Panc1 (cell line): ENCODE measurements around the gene ZSWIM8. TPM values are rescaled to one million over a fixed set of nuclear protein-coding genes. Genes with fewer than 3 reads are reported as not detected.

Source experiments
- ATAC-seq: fragments of 200-7000 bp; cut with Tn5 transposase; 2 replicates; pipeline ENCODE4 v1.9.1; 2020; ENCODE audit warnings: mild to moderate bottlenecking, moderate library complexity
- BruUV-seq: library from RNA; stranded (reverse); fragments of 400-500 nt; replicated peaks from 2 replicates; lab custom pipeline; 2021; lab: Mats Ljungman, UMichigan
- CTCF ChIA-PET: fragments of 300-600 bp; sonication (Branson Sonifier 250); formaldehyde crosslinking; loops from one replicate; lab custom pipeline; 2022; ENCODE audit warnings: antibody characterized with exemption; lab: Charles Lee
- POLR2A ChIA-PET: fragments of 300-600 bp; sonication (Branson Sonifier 250); formaldehyde crosslinking; loops from one replicate; lab custom pipeline; 2022; ENCODE audit warnings: antibody characterized with exemption; lab: Charles Lee
- DNase-seq: peaks from one replicate; pipeline ENCODE4 v3.0.0-alpha.2; 2010; ENCODE audit warnings: low read depth, low spot score
- H3K27ac ChIP-seq: 2 replicates; pipeline ENCODE4 v1.5.1; 2011; ENCODE audit warnings: mild to moderate bottlenecking, low read length, inconsistent platforms
- H3K27me3 ChIP-seq: fragments of 200-500 bp; sonication (Bioruptor generic); 2 replicates; pipeline ENCODE4 v1.6.0; 2014; ENCODE audit warnings: low read length, inconsistent platforms; ENCODE audit not compliant: control insufficient read depth, insufficient read depth
- H3K36me3 ChIP-seq: fragments of 200-500 bp; sonication (Bioruptor generic); 2 replicates; pipeline ENCODE4 v1.5.1; 2014; ENCODE audit warnings: inconsistent platforms, mild to moderate bottlenecking, low read length, moderate library complexity; ENCODE audit not compliant: control insufficient read depth, insufficient read depth
- H3K4me1 ChIP-seq: 2 replicates; pipeline ENCODE4 v1.5.1; 2011; ENCODE audit warnings: inconsistent platforms, mild to moderate bottlenecking, low read length, moderate library complexity; ENCODE audit not compliant: control insufficient read depth, insufficient read depth
- H3K4me3 ChIP-seq, 2 experiments: 2 replicates each; pipeline ENCODE4 v1.5.1; 2011 to 2012; ENCODE audit warnings: low read depth in 2 of 2, low read length in 2 of 2, mild to moderate bottlenecking in 2 of 2, inconsistent platforms in 1 of 2, moderate library complexity in 1 of 2
- H3K9me3 ChIP-seq: fragments of 200-500 bp; sonication (Bioruptor generic); 2 replicates; pipeline ENCODE4 v1.5.1; 2014; ENCODE audit warnings: low read depth, mild to moderate bottlenecking, inconsistent platforms, low read length, moderate library complexity; ENCODE audit not compliant: control insufficient read depth, insufficient read depth
- CTCF ChIP-seq: fragments of 450-650 bp; IDR thresholded peaks from 2 replicates; pipeline ENCODE4 v1.5.1; 2017; ENCODE audit warnings: mild to moderate bottlenecking
- POLR2AphosphoS5 ChIP-seq: IDR thresholded peaks from 2 replicates; pipeline ENCODE4 v1.6.1; 2012; ENCODE audit warnings: mild to moderate bottlenecking, low read depth, low read length, moderate library complexity
- REST ChIP-seq, 2 experiments: IDR thresholded peaks; 2 replicates each; pipeline ENCODE4 v1.6.1; 2011 to 2012; ENCODE audit warnings: low read depth in 2 of 2, control low read depth in 1 of 2, low read length in 1 of 2, mild to moderate bottlenecking in 1 of 2, moderate library complexity in 1 of 2; ENCODE audit not compliant: insufficient read depth in 1 of 2
- SIN3A ChIP-seq: IDR thresholded peaks from 2 replicates; pipeline ENCODE4 v1.6.1; 2012; ENCODE audit warnings: low read depth, mild to moderate bottlenecking, low read length, moderate library complexity, borderline replicate concordance; ENCODE audit not compliant: insufficient read depth
- TCF7L2 ChIP-seq: IDR thresholded peaks from 2 replicates; pipeline ENCODE4 v1.6.1; 2011; ENCODE audit warnings: mild to moderate bottlenecking, low read depth, low read length, inconsistent platforms
- in situ Hi-C: cut with HindIII; loops from 2 replicates; pipeline ENCODE4 v1.10.0; 2016; ENCODE audit warnings: low sequenced_read_pairs, low pct_unique_long_range_greater_than_20kb
- intact Hi-C: fragments of 100-400 bp; cut with micrococcal nuclease; formaldehyde crosslinking; loops from one replicate; pipeline ENCODE4 v1.10.0; 2022; ENCODE audit not compliant: unreplicated experiment
- total RNA-seq: library from RNA; stranded (reverse); gene quantifications from one replicate; pipeline ENCODE4 v1.2.1, GENCODE V29; 2021; ENCODE audit not compliant: unreplicated experiment

The ZSWIM8 gene
- total RNA-seq, 1 experiment from 2014 or later, result 109 TPM

GRCh38 chr10:73813333-73813732 lies 27.9 kb downstream of the ZSWIM8 start:
- H3K9me3 ChIP-seq, result no peaks in the 10 kb centered on the region
- peaks cover 7% of the 10 kb centered on the region; the same call in 1 of the 2 replicates for H3K36me3 ChIP-seq
- TF ChIP-seq SIN3A, result no peak
- TF ChIP-seq CTCF, result no peak
- no peak for TF ChIP-seq REST (IDR thresholded peaks at IDR 0.05; ENCODE audit: insufficient read depth in 1 of 2, low read depth in 2 of 2, low read length in 1 of 2)
- ChIA-PET POLR2A (interaction anchor here (0.7 kb wide), 1 partner anchor 19 kb away, joined by 8 read pairs; no protein-coding TSS in a partner anchor), CTCF (no interaction called here)
- intact Hi-C loops (no loop called here), in situ Hi-C loops (no loop called here)
- DNase-seq (no peak), ATAC-seq (no peak)
- H3K4me1 ChIP-seq, result 0 out of 2 replicates have a peak, but pooled peaks cover 9% of the 10 kb centered on the region
- H3K4me3 ChIP-seq, result no peak overlapping the region
- no peaks in the 10 kb centered on the region for H3K27me3 ChIP-seq
- no peak overlapping the region for H3K27ac ChIP-seq
- BruUV-seq, result no TSS peak

GRCh38 chr10:73814276-73814895 lies 29.0 kb downstream of the ZSWIM8 start:
- ATAC-seq (no peak), DNase-seq (no peak)
- no peak for TF ChIP-seq POLR2AphosphoS5
- TF ChIP-seq TCF7L2, result no peak
- in situ Hi-C loops (no loop called here), intact Hi-C loops (no loop called here)
- no peak overlapping the region for H3K27ac ChIP-seq
- H3K27me3 ChIP-seq, result no peaks in the 10 kb centered on the region
- CTCF ChIA-PET, result no interaction called here
- no peaks in the 10 kb centered on the region for H3K9me3 ChIP-seq
- H3K4me3 ChIP-seq, result no peak overlapping the region
- H3K36me3 ChIP-seq, result peaks cover 7% of the 10 kb centered on the region; the same call in 1 of the 2 replicates
- 0 out of 2 replicates have a peak, but pooled peaks cover 9% of the 10 kb centered on the region for H3K4me1 ChIP-seq
- POLR2A ChIA-PET, result interaction anchor here (0.7 kb wide), 1 partner anchor 18 kb away, joined by 8 read pairs; no protein-coding TSS in a partner anchor
- BruUV-seq, result no TSS peak
